PC-9 (cell line): Measurements from ENCODE around the gene PAOX. TPM values are rescaled to one million over a fixed set of nuclear protein-coding genes. Genes with fewer than 3 reads are reported as not detected.

Experiments used
- BruUV-seq: library from RNA; stranded (reverse); fragments of 400-500 nt; replicated peaks from 2 replicates; lab custom pipeline; 2021; lab: Mats Ljungman, UMichigan
- CTCF ChIA-PET: fragments of 300-600 bp; sonication (Branson Sonifier 250); formaldehyde crosslinking; loops from one replicate; lab custom pipeline; 2022; ENCODE audit warnings: antibody characterized with exemption; lab: Charles Lee
- POLR2A ChIA-PET: fragments of 300-600 bp; sonication (Branson Sonifier 250); formaldehyde crosslinking; loops from one replicate; lab custom pipeline; 2022; ENCODE audit warnings: antibody characterized with exemption; ENCODE audit not compliant: unreplicated experiment; lab: Charles Lee
- DNase-seq, 2 experiments: peaks; one replicate each; pipeline versions ENCODE4 v3.0.0 to v3.0.0-alpha.2; 2015 to 2022; ENCODE audit warnings: mixed read lengths in 1 of 2
- H2AFZ ChIP-seq: fragments of 200-600 bp; sonication (generic); 2 replicates; pipeline ENCODE4 v1.8.1; 2017; ENCODE audit warnings: antibody characterized with exemption
- H3F3A ChIP-seq: fragments of 200-600 bp; sonication (generic); 2 replicates; pipeline ENCODE4 v1.8.1; 2017; ENCODE audit warnings: antibody characterized with exemption, mild to moderate bottlenecking, low read depth; ENCODE audit not compliant: insufficient read depth
- H3K27ac ChIP-seq: fragments of 200-600 bp; sonication (generic); 2 replicates; pipeline ENCODE4 v1.6.1; 2016; ENCODE audit warnings: mixed run types
- H3K27me3 ChIP-seq: fragments of 200-600 bp; sonication (generic); 2 replicates; pipeline ENCODE4 v1.6.1; 2016; ENCODE audit warnings: low read depth, mixed run types; ENCODE audit not compliant: insufficient read depth
- H3K36me3 ChIP-seq: fragments of 200-600 bp; sonication (generic); 2 replicates; pipeline ENCODE4 v1.6.1; 2016; ENCODE audit warnings: low read depth, mixed run types
- H3K4me1 ChIP-seq: fragments of 200-600 bp; sonication (generic); replicated peaks from 2 replicates; pipeline ENCODE4 v1.6.1; 2016; ENCODE audit warnings: mixed run types; ENCODE audit not compliant: insufficient read depth
- H3K4me2 ChIP-seq: fragments of 200-600 bp; sonication (generic); 2 replicates; pipeline ENCODE4 v1.6.1; 2017; ENCODE audit warnings: mixed run types
- H3K4me3 ChIP-seq: fragments of 200-600 bp; sonication (generic); 2 replicates; pipeline ENCODE4 v1.6.1; 2016; ENCODE audit warnings: mixed run types
- H3K79me2 ChIP-seq: fragments of 200-600 bp; sonication (generic); 2 replicates; pipeline ENCODE4 v1.6.1; 2017; ENCODE audit warnings: low read depth, mixed run types
- H3K9me2 ChIP-seq: fragments of 200-600 bp; sonication (generic); 2 replicates; pipeline ENCODE4 v1.8.1; 2017; ENCODE audit warnings: mild to moderate bottlenecking; ENCODE audit not compliant: insufficient read depth
- H3K9me3 ChIP-seq: fragments of 200-600 bp; sonication (generic); 2 replicates; pipeline ENCODE4 v1.8.1; 2016; ENCODE audit warnings: low read depth; ENCODE audit not compliant: insufficient read depth
- H4K20me1 ChIP-seq: fragments of 200-600 bp; sonication (generic); 2 replicates; pipeline ENCODE4 v1.8.1; 2017; ENCODE audit not compliant: insufficient read depth
- CTCF ChIP-seq: fragments of 200-600 bp; sonication (generic); conservative IDR thresholded peaks from 2 replicates; pipeline ENCODE4 v1.6.1; 2017; ENCODE audit warnings: mixed run types, antibody characterized with exemption, mild to moderate bottlenecking, moderate library complexity
- EZH2 ChIP-seq: fragments of 200-600 bp; sonication (generic); IDR thresholded peaks from 2 replicates; pipeline ENCODE4 v1.8.0; 2017; ENCODE audit warnings: antibody characterized with exemption, low read depth
- intact Hi-C: fragments of 100-400 bp; cut with micrococcal nuclease; formaldehyde crosslinking; loops from one replicate; pipeline ENCODE4 v1.10.0; 2022; ENCODE audit not compliant: unreplicated experiment
- total RNA-seq: library from RNA; stranded (reverse); gene quantifications from 2 replicates; pipeline ENCODE4 v1.2.3, GENCODE V29; 2021

Gene PAOX
- total RNA-seq, 1 experiment from 2014 or later, result 5.7 TPM

- CTCF ChIA-PET, result interaction anchor here (0.5 kb wide), 1 partner anchor 34 kb away, joined by 8 read pairs; no protein-coding TSS in a partner anchor
- H3K9me3 ChIP-seq, result no peaks in the 10 kb centered on the region
- intact Hi-C loops, result loop anchor here (2.0 to 10.0 kb wide), 2 partner anchors 16 to 70 kb away; partner anchors contain the start of gene PAOX
- H3F3A ChIP-seq, result peaks cover 10% of the 10 kb centered on the region; the same call in 1 of the 2 replicates
- TF ChIP-seq EZH2, result no peak
- no peak for TF ChIP-seq CTCF
- H2AFZ ChIP-seq, result peak overlapping the region; percentile 87
- POLR2A ChIA-PET, result no interaction called here
- no peaks in the 10 kb centered on the region for H3K9me2 ChIP-seq
- BruUV-seq, result TSS peak; percentile 34
- H3K27ac ChIP-seq, result peak overlapping the region; percentile 84
- H3K4me1 ChIP-seq, result peaks cover 7% of the 10 kb centered on the region; the same call in 1 of the 2 replicates
- H3K79me2 ChIP-seq, result peaks cover 27% of the 10 kb centered on the region
- peak overlapping the region; percentile 89 for H3K4me2 ChIP-seq
- no peaks in the 10 kb centered on the region for H3K36me3 ChIP-seq
- DNase-seq, result no peak
- H4K20me1 ChIP-seq, result no peaks in the 10 kb centered on the region
- no peaks in the 10 kb centered on the region for H3K27me3 ChIP-seq
- H3K4me3 ChIP-seq, result peak overlapping the region; percentile 97
These were observed 15.7 kb downstream of the PAOX start for GRCh38 chr10:133394801-133395221.

- ChIA-PET CTCF (no interaction called here), POLR2A (no interaction called here)
- TF ChIP-seq CTCF (no peak), EZH2 (no peak)
- Histone ChIP-seq H3K36me3 (no peaks in the 10 kb centered on the region), H4K20me1 (no peaks in the 10 kb centered on the region), H2AFZ (no peak overlapping the region), H3K4me2 (no peak overlapping the region), H3K79me2 (peaks cover 27% of the 10 kb centered on the region), H3F3A (peaks cover 5% of the 10 kb centered on the region; the same call in 1 of the 2 replicates), H3K27ac (no peak overlapping the region), H3K9me3 (no peaks in the 10 kb centered on the region), H3K4me1 (peaks cover 7% of the 10 kb centered on the region; the same call in 1 of the 2 replicates), H3K9me2 (no peaks in the 10 kb centered on the region), H3K27me3 (no peaks in the 10 kb centered on the region), H3K4me3 (no peak overlapping the region)
- intact Hi-C loops, result loop anchor here (10.0 kb wide), 1 partner anchor 71 kb away; no protein-coding TSS in a partner anchor
- no peak for DNase-seq
- BruUV-seq, result no TSS peak
These were observed 17.1 kb downstream of the PAOX start for GRCh38 chr10:133396035-133396624.

GRCh38 chr10:133397938-133398337 is 18.9 kb downstream of the PAOX start:
- Histone ChIP-seq H3K9me3 (no peaks in the 10 kb centered on the region), H3F3A (peaks cover 4% of the 10 kb centered on the region; the same call in 1 of the 2 replicates), H3K4me1 (peaks cover 7% of the 10 kb centered on the region; the same call in 1 of the 2 replicates), H3K79me2 (peaks cover 27% of the 10 kb centered on the region), H4K20me1 (no peaks in the 10 kb centered on the region), H3K9me2 (no peaks in the 10 kb centered on the region), H3K36me3 (no peaks in the 10 kb centered on the region), H2AFZ (no peak overlapping the region), H3K27ac (no peak overlapping the region), H3K4me2 (no peak overlapping the region), H3K27me3 (no peaks in the 10 kb centered on the region), H3K4me3 (no peak overlapping the region)
- intact Hi-C loops, result loop anchor here (10.0 kb wide), 1 partner anchor 73 kb away; no protein-coding TSS in a partner anchor
- no peak for DNase-seq
- BruUV-seq, result no TSS peak
- ChIA-PET CTCF (no interaction called here), POLR2A (no interaction called here)
- TF ChIP-seq EZH2 (no peak), CTCF (no peak)
